Mucosa of descending colon (tissue), 3 donors: ENCODE measurements around the gene LYST. TPM values are rescaled to one million over a fixed set of nuclear protein-coding genes. Genes with fewer than 3 reads are reported as not detected.
A peak's percentile ranks its signal among the peaks of the same experiment; 100 is the strongest.

Experiments
- ATAC-seq: fragments of 200-7000 bp; cut with Tn5 transposase; one replicate; pipeline ENCODE4 v1.9.1; 2020; ENCODE audit warnings: mild to moderate bottlenecking, moderate library complexity
- DNase-seq, 3 donors: peaks; one replicate each; pipeline ENCODE4 v3.0.0-alpha.2; 2020
- H3K36me3 ChIP-seq: fragments of 200-600 bp; one replicate; pipeline ENCODE4 v1.8.0; 2021; ENCODE audit warnings: low read depth, mild to moderate bottlenecking
- H3K4me1 ChIP-seq: fragments of 200-600 bp; one replicate; pipeline ENCODE4 v1.8.0; 2021; ENCODE audit warnings: low read depth, mild to moderate bottlenecking
- H3K4me3 ChIP-seq: fragments of 200-600 bp; one replicate; pipeline ENCODE4 v1.8.0; 2021; ENCODE audit warnings: mild to moderate bottlenecking
- H3K9me3 ChIP-seq: fragments of 200-600 bp; one replicate; pipeline ENCODE4 v1.8.0; 2021; ENCODE audit warnings: mild to moderate bottlenecking
- CTCF ChIP-seq: fragments of 200-600 bp; IDR thresholded peaks from one replicate; pipeline ENCODE4 v1.8.0; 2022; ENCODE audit warnings: antibody characterized with exemption, mild to moderate bottlenecking
- intact Hi-C, 2 donors: fragments of 100-400 bp; cut with DNase I in 1 of 2; cut with micrococcal nuclease in 1 of 2; formaldehyde crosslinking; loops; one replicate each; pipeline versions ENCODE4 v1.11.0 to v1.11.1; 2022; cut with DNase I, micrococcal nuclease
- total RNA-seq, 3 donors: library from RNA; stranded (reverse); fragmentation: NEBNext Ultra II Directional in 2 of 3; extraction: Animal tissue kit (Norgen Biotek cat#: 25700) in 2 of 3; gene quantifications; one replicate each; pipeline versions ENCODE4 v1.2.1 to v1.2.4, GENCODE V29; 2021 to 2023
- donor health status: DM: no; HTN: no; CAD: no; lungs with moderate emphysema.
- donor health status: DM: no; HTN: no; CAD: no.
- donor health status: DM: no; HTN: yes; CAD: no.

LYST gene
- total RNA-seq, 3 donors from 2014 or later: 24.0 to 32.3 (median 26.7) TPM

- ATAC-seq (no peak), DNase-seq (no peak)
- H3K4me3 ChIP-seq: no peak overlapping the region
- H3K9me3 ChIP-seq: no peaks in the 10 kb centered on the region
- H3K4me1 ChIP-seq: no peaks in the 10 kb centered on the region
- intact Hi-C loops: no loop called here
- no peak for TF ChIP-seq CTCF
- no peaks in the 10 kb centered on the region for H3K36me3 ChIP-seq
Observed at GRCh38 chr1:235822685-235823084, 44.0 kb downstream of the LYST start.

GRCh38 chr1:235821361-235821981 lies 45.2 kb downstream of the LYST start:
- Histone ChIP-seq H3K4me3 (no peak overlapping the region), H3K4me1 (no peaks in the 10 kb centered on the region), H3K9me3 (no peaks in the 10 kb centered on the region), H3K36me3 (no peaks in the 10 kb centered on the region)
- TF ChIP-seq CTCF: no peak
- ATAC-seq: peak; percentile 21
- intact Hi-C loops: no loop called here
- no peak for DNase-seq

- DNase-seq (no peak), ATAC-seq (no peak)
- Histone ChIP-seq H3K4me3 (no peak overlapping the region), H3K9me3 (no peaks in the 10 kb centered on the region), H3K4me1 (no peaks in the 10 kb centered on the region), H3K36me3 (no peaks in the 10 kb centered on the region)
- intact Hi-C loops: no loop called here
- TF ChIP-seq CTCF: no peak
Observed at GRCh38 chr1:235820061-235820460, 46.6 kb downstream of the LYST start.

GRCh38 chr1:235818632-235819136 lies 48.0 kb downstream of the LYST start:
- Histone ChIP-seq H3K36me3 (no peaks in the 10 kb centered on the region), H3K4me3 (no peak overlapping the region), H3K4me1 (no peaks in the 10 kb centered on the region), H3K9me3 (no peaks in the 10 kb centered on the region)
- no peak for DNase-seq
- no peak for TF ChIP-seq CTCF
- no peak for ATAC-seq
- intact Hi-C loops: no loop called here

- Histone ChIP-seq H3K4me3 (no peak overlapping the region), H3K9me3 (no peaks in the 10 kb centered on the region), H3K4me1 (no peaks in the 10 kb centered on the region), H3K36me3 (no peaks in the 10 kb centered on the region)
- ATAC-seq (no peak), DNase-seq (no peak)
- TF ChIP-seq CTCF: no peak
- intact Hi-C loops: no loop called here
Observed at GRCh38 chr1:235817101-235817728, 49.5 kb downstream of the LYST start.
